Peyer's patch (tissue), 4 donors: Measurements from ENCODE around the gene FTMT.

Experiments
- CTCF ChIP-seq, 6 experiments: fragments of 450-650 bp in 4 of 6; fragments of 200-600 bp in 2 of 6; sonication (generic) in 1 of 6; IDR thresholded peaks; one replicate each; pipeline ENCODE4 v1.5.1; 2017 to 2019; ENCODE audit warnings: antibody characterized with exemption in 6 of 6, mild to moderate bottlenecking in 3 of 6, moderate library complexity in 1 of 6
- POLR2A ChIP-seq, 2 donors: fragments of 450-650 bp; IDR thresholded peaks; one replicate each; pipeline ENCODE4 v1.5.1; 2017; ENCODE audit warnings: antibody characterized with exemption in 2 of 2, mild to moderate bottlenecking in 2 of 2, moderate library complexity in 2 of 2

- TF ChIP-seq CTCF (IDR thresholded peaks at IDR 0.05) (no peak), POLR2A (IDR thresholded peaks at IDR 0.05) (no peak)
Observed at GRCh38 chr5:121851643-121852574, at the start of gene FTMT.
